DOHH2 (cell line): ENCODE results near the gene CSN1S1.

ENCODE experiments used
- H3F3A ChIP-seq: fragments of 200-600 bp; sonication (generic), shearing (Covaris generic); 2 replicates; pipeline ENCODE4 v1.6.0; 2016; ENCODE audit warnings: antibody characterized with exemption, mild to moderate bottlenecking; ENCODE audit not compliant: control insufficient read depth, insufficient read depth
- H3K27ac ChIP-seq: fragments of 200-600 bp; sonication (generic); 2 replicates; pipeline ENCODE4 v1.5.1; 2014; ENCODE audit warnings: low read depth, mild to moderate bottlenecking, low read length, moderate library complexity
- H3K27me3 ChIP-seq: fragments of 200-600 bp; sonication (generic); 2 replicates; pipeline ENCODE4 v1.6.1; 2014; ENCODE audit warnings: mild to moderate bottlenecking, low read length, mixed read lengths; ENCODE audit not compliant: control insufficient read depth
- H3K36me3 ChIP-seq: fragments of 200-600 bp; sonication (generic); 2 replicates; pipeline ENCODE4 v1.6.1; 2014; ENCODE audit warnings: mild to moderate bottlenecking, low read length, moderate library complexity, mixed read lengths; ENCODE audit not compliant: control insufficient read depth
- H3K4me1 ChIP-seq: fragments of 200-600 bp; sonication (generic); 2 replicates; pipeline ENCODE4 v1.6.1; 2014; ENCODE audit warnings: mild to moderate bottlenecking, low read length, mixed read lengths; ENCODE audit not compliant: control insufficient read depth
- H3K4me2 ChIP-seq: fragments of 200-600 bp; sonication (generic); 2 replicates; pipeline ENCODE4 v1.6.0; 2014; ENCODE audit warnings: mild to moderate bottlenecking, low read length, moderate library complexity
- H3K4me3 ChIP-seq: fragments of 200-600 bp; sonication (generic); 2 replicates; pipeline ENCODE4 v1.5.1; 2014; ENCODE audit warnings: mild to moderate bottlenecking, low read length, mixed read lengths
- H3K79me2 ChIP-seq: fragments of 200-600 bp; sonication (generic); 2 replicates; pipeline ENCODE4 v1.6.1; 2014; ENCODE audit warnings: mild to moderate bottlenecking, low read length, mixed read lengths; ENCODE audit not compliant: control insufficient read depth
- H3K9me2 ChIP-seq: fragments of 200-600 bp; sonication (generic); replicated peaks from 2 replicates; pipeline ENCODE4 v1.6.1; 2014; ENCODE audit warnings: mild to moderate bottlenecking, low read length, mixed read lengths; ENCODE audit not compliant: control insufficient read depth
- H3K9me3 ChIP-seq: fragments of 200-600 bp; sonication (generic); 2 replicates; pipeline ENCODE4 v1.6.1; 2014; ENCODE audit warnings: antibody characterized with exemption, low read length, mixed read lengths; ENCODE audit not compliant: control insufficient read depth, insufficient read depth
- H4K20me1 ChIP-seq: fragments of 200-600 bp; sonication (generic); 2 replicates; pipeline ENCODE4 v1.6.0; 2014; ENCODE audit warnings: low read depth, mild to moderate bottlenecking, antibody characterized with exemption, low read length, moderate library complexity; ENCODE audit not compliant: control insufficient read depth, insufficient read depth
- EZH2phosphoT487 ChIP-seq: fragments of 200-600 bp; sonication (generic); IDR thresholded peaks from 2 replicates; pipeline ENCODE4 v1.6.1; 2017; ENCODE audit warnings: borderline replicate concordance, mild to moderate bottlenecking, antibody characterized with exemption, low read length, moderate library complexity, mixed read lengths
- TF ChIP-seq, protein P1 (sequence below): fragments of 200-600 bp; sonication (generic); IDR thresholded peaks from one replicate; pipeline ENCODE4 v1.5.1; 2014; ENCODE audit warnings: antibody characterized with exemption, mild to moderate bottlenecking, low read depth, low read length; ENCODE audit not compliant: poor library complexity, severe bottlenecking

The CSN1S1 gene

GRCh38 chr4:69974631-69975030, 43.8 kb downstream of the CSN1S1 start:
- H4K20me1 ChIP-seq = no peaks in the 10 kb centered on the region
- H3K4me1 ChIP-seq = no peaks in the 10 kb centered on the region
- H3K9me2 ChIP-seq = no peaks in the 10 kb centered on the region
- no peak overlapping the region for H3K4me2 ChIP-seq
- no peaks in the 10 kb centered on the region for H3K27me3 ChIP-seq
- H3K36me3 ChIP-seq = no peaks in the 10 kb centered on the region
- TF ChIP-seq, protein P1, sequence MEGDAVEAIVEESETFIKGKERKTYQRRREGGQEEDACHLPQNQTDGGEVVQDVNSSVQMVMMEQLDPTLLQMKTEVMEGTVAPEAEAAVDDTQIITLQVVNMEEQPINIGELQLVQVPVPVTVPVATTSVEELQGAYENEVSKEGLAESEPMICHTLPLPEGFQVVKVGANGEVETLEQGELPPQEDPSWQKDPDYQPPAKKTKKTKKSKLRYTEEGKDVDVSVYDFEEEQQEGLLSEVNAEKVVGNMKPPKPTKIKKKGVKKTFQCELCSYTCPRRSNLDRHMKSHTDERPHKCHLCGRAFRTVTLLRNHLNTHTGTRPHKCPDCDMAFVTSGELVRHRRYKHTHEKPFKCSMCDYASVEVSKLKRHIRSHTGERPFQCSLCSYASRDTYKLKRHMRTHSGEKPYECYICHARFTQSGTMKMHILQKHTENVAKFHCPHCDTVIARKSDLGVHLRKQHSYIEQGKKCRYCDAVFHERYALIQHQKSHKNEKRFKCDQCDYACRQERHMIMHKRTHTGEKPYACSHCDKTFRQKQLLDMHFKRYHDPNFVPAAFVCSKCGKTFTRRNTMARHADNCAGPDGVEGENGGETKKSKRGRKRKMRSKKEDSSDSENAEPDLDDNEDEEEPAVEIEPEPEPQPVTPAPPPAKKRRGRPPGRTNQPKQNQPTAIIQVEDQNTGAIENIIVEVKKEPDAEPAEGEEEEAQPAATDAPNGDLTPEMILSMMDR = no peak
- H3K79me2 ChIP-seq = no peaks in the 10 kb centered on the region
- no peak overlapping the region for H3K27ac ChIP-seq
- H3K4me3 ChIP-seq = no peak overlapping the region
- H3K9me3 ChIP-seq = no peaks in the 10 kb centered on the region
- no peaks in the 10 kb centered on the region for H3F3A ChIP-seq

- H4K20me1 ChIP-seq = no peaks in the 10 kb centered on the region
- TF ChIP-seq, protein P1 = no peak
- no peak for TF ChIP-seq EZH2phosphoT487
- no peak overlapping the region for H3K4me3 ChIP-seq
- H3F3A ChIP-seq = no peaks in the 10 kb centered on the region
- H3K4me2 ChIP-seq = no peak overlapping the region
- H3K9me2 ChIP-seq = no peaks in the 10 kb centered on the region
- no peaks in the 10 kb centered on the region for H3K9me3 ChIP-seq
- H3K79me2 ChIP-seq = no peaks in the 10 kb centered on the region
- no peaks in the 10 kb centered on the region for H3K36me3 ChIP-seq
- H3K27me3 ChIP-seq = no peaks in the 10 kb centered on the region
- H3K4me1 ChIP-seq = no peaks in the 10 kb centered on the region
- H3K27ac ChIP-seq = no peak overlapping the region
Measured at GRCh38 chr4:69977582-69977981, 46.7 kb downstream of the CSN1S1 start.

- Histone ChIP-seq H3K79me2 (no peaks in the 10 kb centered on the region), H3K4me2 (no peak overlapping the region), H3K36me3 (no peaks in the 10 kb centered on the region), H3F3A (no peaks in the 10 kb centered on the region), H3K27me3 (no peaks in the 10 kb centered on the region), H3K9me3 (no peaks in the 10 kb centered on the region), H3K4me1 (no peaks in the 10 kb centered on the region), H3K4me3 (no peak overlapping the region), H3K27ac (no peak overlapping the region), H4K20me1 (no peaks in the 10 kb centered on the region), H3K9me2 (no peaks in the 10 kb centered on the region)
- TF ChIP-seq EZH2phosphoT487 = no peak
- TF ChIP-seq, protein P1 = no peak
Measured at GRCh38 chr4:69984030-69984443, 53.2 kb downstream of the CSN1S1 start.

DNA sequence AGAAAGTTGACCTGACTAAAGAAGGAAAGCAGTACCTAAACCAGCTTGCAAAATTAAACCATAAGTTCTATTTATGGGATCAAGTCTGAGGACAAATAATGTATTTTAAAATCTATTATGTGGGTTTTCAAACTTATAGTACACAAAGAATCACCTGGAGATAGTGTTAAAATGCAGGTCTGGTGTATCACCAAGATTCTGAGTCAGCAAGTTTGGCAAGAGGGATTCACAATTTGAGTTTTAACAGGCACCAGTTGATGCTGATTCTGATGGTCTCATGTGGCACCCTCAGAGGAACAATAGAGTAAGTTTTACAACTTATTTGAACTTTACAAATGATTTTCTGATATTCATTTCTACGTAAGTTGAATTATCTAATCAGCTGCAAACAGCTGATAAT, 55.8 kb downstream of the CSN1S1 start:
- Histone ChIP-seq H3K27me3 (no peaks in the 10 kb centered on the region), H3K36me3 (no peaks in the 10 kb centered on the region), H3K9me3 (no peaks in the 10 kb centered on the region), H3K4me1 (no peaks in the 10 kb centered on the region), H3K79me2 (no peaks in the 10 kb centered on the region), H4K20me1 (no peaks in the 10 kb centered on the region), H3F3A (no peaks in the 10 kb centered on the region), H3K27ac (no peak overlapping the region), H3K9me2 (no peaks in the 10 kb centered on the region), H3K4me3 (no peak overlapping the region), H3K4me2 (no peak overlapping the region)
- TF ChIP-seq, protein P1 = no peak
- TF ChIP-seq EZH2phosphoT487 = no peak
